Activated CD8-positive, alpha-beta memory T cell treated with anti-CD3 and anti-CD28 coated beads, Interleukin-2, amount 50 U/mL, for 48 hours (primary cell): Measurements from ENCODE around the gene ZNF837.
"Not testable (repeated sequence)": the region's sequence is repeated elsewhere in the genome, so short reads cannot be mapped to it uniquely, and the experiment has no call there.

Source experiments
- DNase-seq: peaks from one replicate; pipeline ENCODE4 v3.0.0-alpha.2; 2020

Gene ZNF837

GRCh38 chr19:58395979-58396627, 15.3 kb upstream of the ZNF837 start:
- DNase-seq, result no peak

- peak; percentile 79 for DNase-seq
These were observed 14.6 kb upstream of the ZNF837 start, which contains the start of gene RNF225 for GRCh38 chr19:58395220-58395978. Gene RNF225 (plus strand): TSS chr19:58395656. CDS start chr19:58396090, 434 bp downstream.

- DNase-seq, result peak; percentile 62
These were observed 14.0 kb upstream of the ZNF837 start for GRCh38 chr19:58394821-58395219.

- DNase-seq, result no peak
These were observed 12.8 kb upstream of the ZNF837 start for GRCh38 chr19:58393725-58394033.

GRCh38 chr19:58392945-58393724, 12.3 kb upstream of the ZNF837 start:
- DNase-seq, result peak; percentile 57

DNA sequence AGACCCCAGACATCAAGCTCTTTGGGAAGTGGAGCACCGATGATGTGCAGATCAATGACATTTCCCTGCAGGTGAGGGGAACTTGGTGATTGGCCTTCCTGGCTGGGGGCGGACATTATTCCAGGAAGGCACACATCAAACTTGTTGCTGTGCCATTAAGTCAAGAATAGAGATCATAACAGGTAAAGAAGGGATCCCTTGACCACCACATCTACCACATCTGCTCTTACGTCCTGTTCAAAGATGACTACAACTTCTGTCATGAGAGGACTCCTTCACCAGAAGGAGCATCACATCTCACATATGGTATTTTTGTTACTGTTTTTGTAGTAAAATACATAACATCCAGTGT, 7.3 kb upstream of the ZNF837 start:
- no peak for DNase-seq

DNA sequence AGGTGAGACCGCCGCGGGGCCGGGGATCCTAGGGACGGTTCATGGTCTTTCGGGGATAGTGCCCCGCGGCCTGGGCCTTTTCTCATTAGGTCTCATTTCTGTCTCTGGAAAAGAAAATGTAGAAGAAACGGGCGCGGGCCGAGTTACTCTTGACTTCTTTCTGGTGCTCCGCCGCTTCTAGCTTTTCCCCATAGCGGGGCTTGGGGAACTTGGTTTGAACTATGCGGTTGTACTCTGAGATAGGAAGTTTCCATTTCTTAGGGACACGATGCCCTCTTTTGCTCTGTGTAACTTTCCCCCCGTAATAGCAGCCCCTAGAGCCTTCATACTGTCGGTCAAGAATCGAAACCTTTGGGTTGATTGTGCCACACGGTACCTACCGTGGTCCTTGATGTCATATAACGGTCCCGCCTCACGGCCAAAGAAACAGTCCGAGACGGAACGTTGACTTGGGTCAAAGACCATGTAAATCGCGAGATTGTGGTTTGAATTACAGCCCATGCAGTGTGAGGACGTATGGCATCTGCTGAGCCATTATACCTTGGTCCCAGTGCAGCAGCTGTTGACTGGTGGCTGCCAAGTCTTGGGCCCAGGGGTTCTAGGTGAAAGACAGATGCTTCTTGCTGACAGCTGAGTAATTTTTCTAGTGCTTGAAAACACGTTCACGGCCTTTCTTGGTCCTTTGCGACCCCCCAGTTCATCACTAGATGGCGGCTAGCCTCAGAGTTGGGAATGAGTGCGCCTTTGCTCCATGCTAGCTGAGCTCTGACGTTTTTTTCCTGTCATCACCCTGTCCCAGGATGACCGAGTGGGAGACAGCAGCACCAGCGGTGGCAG, 6.7 kb upstream of the ZNF837 start:
- peak; percentile 58 for DNase-seq

DNA sequence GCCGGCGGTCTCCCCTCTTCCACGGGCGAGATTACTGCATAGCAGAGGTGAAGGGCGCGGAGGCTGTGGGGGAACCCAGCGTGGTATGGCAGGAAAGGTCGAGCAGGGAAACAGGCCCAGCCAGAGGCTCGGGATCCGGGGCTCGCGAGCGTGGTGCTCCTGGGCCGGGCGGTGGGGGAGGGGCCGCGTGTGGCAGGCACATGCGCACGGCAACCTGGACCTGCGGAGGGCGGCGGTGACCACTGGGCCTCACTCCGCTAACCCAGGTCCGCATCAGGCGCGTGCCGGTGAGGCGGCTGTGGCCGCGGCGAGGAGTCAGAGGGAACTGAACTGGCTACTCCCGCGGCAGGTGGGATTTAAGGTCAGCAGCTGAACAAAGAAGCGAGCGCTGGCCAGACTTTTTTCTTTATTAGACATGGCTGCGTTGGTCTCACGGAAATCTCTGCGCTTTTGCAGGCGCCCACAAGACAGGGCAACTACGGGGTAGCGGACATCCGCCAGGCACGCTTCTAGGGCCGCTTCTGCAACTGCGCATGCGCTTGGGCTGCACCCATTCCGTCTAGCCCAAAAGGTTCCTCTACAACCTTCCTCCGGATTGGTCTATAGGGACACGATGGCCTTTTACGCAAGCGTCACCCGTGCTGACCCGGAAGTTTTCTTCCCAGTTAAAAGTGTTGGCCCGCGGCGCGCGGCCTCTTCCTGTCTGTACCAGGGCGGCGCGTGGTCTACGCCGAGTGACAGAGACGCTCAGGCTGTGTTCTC, 5.9 kb upstream of the ZNF837 start, which contains the start of gene RPS5:
Gene RPS5 (plus strand): TSS at position 694 of the 762 bp plus-strand sequence. CDS start 869 bp downstream, outside the sequence.
- peak; percentile 98 for DNase-seq

GRCh38 chr19:58385891-58386575, 5.2 kb upstream of the ZNF837 start:
- DNase-seq, result peak; percentile 73

- no peak for DNase-seq
These were observed 4.6 kb upstream of the ZNF837 start for GRCh38 chr19:58385313-58385890.

DNA sequence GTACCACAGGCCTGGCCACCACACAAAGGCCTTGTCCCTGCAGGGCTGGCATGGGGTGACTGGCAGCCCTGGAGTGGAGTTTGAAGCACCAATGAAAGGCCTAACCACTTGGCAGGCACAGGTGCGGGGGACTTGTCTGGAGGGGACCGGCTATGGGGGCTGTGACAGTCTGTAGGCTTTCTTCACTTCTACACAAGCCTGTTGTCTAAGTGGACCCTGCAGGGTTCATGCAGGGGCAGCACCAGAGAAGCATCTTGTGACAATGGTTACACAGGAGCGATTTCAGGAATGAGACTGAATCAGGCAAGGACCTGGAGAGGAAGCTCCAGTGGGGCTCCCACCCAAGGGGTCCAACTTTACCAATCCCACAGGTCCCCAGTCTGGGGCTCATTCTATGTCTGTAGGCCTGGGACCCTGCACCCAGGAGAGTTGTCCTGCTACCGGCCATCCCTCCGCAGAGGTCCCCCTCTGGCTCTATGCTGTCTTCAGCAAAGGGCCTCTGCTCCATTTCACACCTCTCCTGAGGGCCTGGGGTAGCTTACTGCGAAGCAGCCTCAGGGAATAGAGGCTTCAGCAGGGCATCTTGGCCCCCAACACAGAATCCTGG, 2.3 kb upstream of the ZNF837 start:
- peak; percentile 44 for DNase-seq

DNA sequence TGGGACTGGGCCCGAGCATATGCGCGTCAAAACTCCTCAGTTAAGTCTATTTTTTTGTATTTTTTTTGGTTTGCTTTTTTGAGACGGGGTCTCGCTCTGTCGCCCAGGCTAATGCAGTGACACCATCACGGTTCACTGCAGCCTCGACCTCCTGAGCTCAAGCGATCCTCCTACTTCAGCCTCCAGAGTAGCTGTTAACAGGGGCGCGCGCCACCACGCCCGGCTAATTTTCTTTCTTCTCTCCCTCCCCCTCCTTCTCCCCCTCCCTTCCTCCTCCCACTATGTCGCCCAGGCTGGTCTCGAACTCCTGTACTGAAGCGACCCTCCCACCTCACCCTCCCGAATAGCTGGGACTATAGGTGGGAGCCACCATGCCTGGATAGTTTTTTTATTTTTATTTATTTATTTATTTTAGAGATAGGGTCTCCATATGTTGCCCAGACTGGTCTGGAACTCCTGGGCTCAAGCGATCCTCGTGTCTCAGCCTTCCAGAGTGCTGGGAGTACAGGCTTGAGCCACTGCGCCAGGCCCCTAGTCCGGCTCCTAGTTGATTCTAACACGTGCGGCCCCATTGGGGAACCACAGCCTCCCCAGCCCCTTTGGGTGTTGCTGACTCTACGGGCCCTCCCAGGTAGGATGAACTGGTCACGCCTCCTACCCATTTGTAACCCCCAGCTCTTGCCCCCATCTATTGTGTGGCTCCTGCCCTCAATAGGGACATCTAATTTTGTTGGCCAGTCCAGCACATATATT, 806 bp upstream of the ZNF837 start:
- peak; percentile 55 for DNase-seq

- no peak for DNase-seq
These were observed 681 bp downstream of the ZNF837 start for GRCh38 chr19:58380037-58380661.

GRCh38 chr19:58379246-58379645, 1.6 kb downstream of the ZNF837 start:
- DNase-seq, result no peak

GRCh38 chr19:58376724-58377123, 4.1 kb downstream of the ZNF837 start:
- not testable (repeated sequence) for DNase-seq

- DNase-seq, result no peak
These were observed 6.6 kb downstream of the ZNF837 start for GRCh38 chr19:58374200-58374599.

DNA sequence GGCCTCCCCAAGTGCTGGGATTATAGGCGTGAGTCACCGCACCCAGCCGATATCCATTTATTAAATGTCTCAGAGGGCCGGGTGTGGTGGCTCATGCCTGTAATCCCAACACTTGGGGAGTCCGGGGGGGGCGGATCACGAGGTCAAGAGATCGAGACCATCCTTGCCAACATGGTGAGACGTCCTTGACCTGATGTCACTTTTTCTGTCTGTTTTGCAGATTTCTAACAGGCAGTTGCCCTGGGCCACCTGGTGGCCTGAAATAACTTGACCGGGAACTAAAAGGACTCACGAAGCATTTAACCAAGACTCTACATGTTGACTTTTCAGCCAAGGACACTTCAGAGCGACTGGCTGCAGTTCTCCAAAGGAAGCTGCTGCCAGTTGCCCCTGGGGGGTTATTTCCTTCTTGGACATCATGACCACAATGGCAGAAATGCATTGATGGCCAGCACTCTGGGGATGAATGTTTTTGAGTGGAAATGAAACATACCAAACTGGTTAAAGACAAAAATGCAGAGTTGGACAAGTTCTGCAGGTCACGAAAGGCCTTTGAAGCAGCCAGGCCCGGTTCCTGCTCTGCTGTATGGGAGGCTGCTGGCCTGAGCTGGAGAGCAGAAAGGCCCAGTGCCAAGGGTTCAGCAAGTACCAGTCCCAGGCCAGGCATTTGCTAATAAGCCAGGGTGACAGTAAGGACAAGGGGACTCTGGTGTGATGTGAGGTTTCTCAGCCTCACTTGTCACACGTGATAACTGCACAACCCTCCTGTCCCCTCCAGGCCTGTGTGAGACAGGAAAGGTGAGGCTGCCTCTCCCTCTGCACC, 8.3 kb downstream of the ZNF837 start:
- no peak for DNase-seq
